Spleen (tissue), 11 donors: ENCODE data around the gene CUX1. TPM values are rescaled to one million over a fixed set of nuclear protein-coding genes. Genes with fewer than 3 reads are reported as not detected.

Source experiments
- DNase-seq: peaks from one replicate; pipeline ENCODE4 v3.0.0-alpha.2; 2020
- H3K27ac ChIP-seq, 8 donors: fragments of 200-600 bp; sonication (generic) in 7 of 8; 1 replicate in 4 of 8; 2 replicates in 4 of 8; pipeline versions ENCODE4 v1.5.0 to v1.8.0; 2016 to 2021; ENCODE audit warnings: inconsistent platforms in 4 of 8, mild to moderate bottlenecking in 4 of 8, moderate library complexity in 1 of 8
- H3K27me3 ChIP-seq, 7 donors: fragments of 200-600 bp; sonication (generic) in 6 of 7; replicated peaks in 1 of 7; 1 replicate in 4 of 7; 2 replicates in 3 of 7; pipeline versions ENCODE4 v1.5.0 to v1.8.0; 2016 to 2021; ENCODE audit warnings: inconsistent platforms in 3 of 7, mild to moderate bottlenecking in 1 of 7
- H3K36me3 ChIP-seq, 6 donors: fragments of 200-600 bp; sonication (generic) in 5 of 6; 1 replicate in 4 of 6; 2 replicates in 2 of 6; pipeline versions ENCODE4 v1.5.0 to v1.8.0; 2016 to 2021; ENCODE audit warnings: inconsistent platforms in 2 of 6
- H3K4me1 ChIP-seq, 6 donors: fragments of 200-600 bp; sonication (generic) in 5 of 6; 1 replicate in 3 of 6; 2 replicates in 3 of 6; pipeline versions ENCODE4 v1.5.0 to v1.8.0; 2016 to 2021; ENCODE audit warnings: inconsistent platforms in 3 of 6
- H3K4me3 ChIP-seq, 8 donors: fragments of 200-600 bp; sonication (generic) in 7 of 8; 1 replicate in 4 of 8; 2 replicates in 4 of 8; pipeline versions ENCODE4 v1.5.0 to v1.8.0; 2016 to 2021; ENCODE audit warnings: inconsistent platforms in 4 of 8, mild to moderate bottlenecking in 4 of 8, moderate library complexity in 2 of 8
- H3K9me3 ChIP-seq, 8 donors: fragments of 200-600 bp; sonication (generic) in 7 of 8; 1 replicate in 4 of 8; 2 replicates in 4 of 8; pipeline versions ENCODE4 v1.5.0 to v1.8.0; 2016 to 2021; ENCODE audit warnings: inconsistent platforms in 4 of 8
- CTCF ChIP-seq, 11 experiments: fragments of 200-600 bp in 7 of 11; fragments of 450-650 bp in 4 of 11; sonication (generic) in 4 of 11; IDR thresholded peaks in 8 of 11; conservative IDR thresholded peaks in 3 of 11; 1 replicate in 7 of 11; 2 replicates in 4 of 11; pipeline versions ENCODE4 v1.4.0 to v1.8.0; 2016 to 2021; ENCODE audit warnings: antibody characterized with exemption in 11 of 11, inconsistent platforms in 4 of 11, mild to moderate bottlenecking in 1 of 11
- POLR2A ChIP-seq, 3 donors: fragments of 450-650 bp; IDR thresholded peaks; one replicate each; pipeline ENCODE4 v1.5.1; 2017; ENCODE audit warnings: antibody characterized with exemption in 3 of 3, mild to moderate bottlenecking in 1 of 3
- POLR2AphosphoS5 ChIP-seq, 3 donors: sonication (generic); formaldehyde crosslinking; IDR thresholded peaks; one replicate each; pipeline ENCODE4 v1.5.1; 2017; ENCODE audit warnings: antibody characterized with exemption in 3 of 3
- WGBS, 5 donors: extraction: QIAGEN DNeasy Blood & Tissue Kit in 3 of 5; methylation state at CpG; one replicate each; pipeline versions ENCODE4 v1.1.5 to v1.1.7; 2013 to 2018; 5-methylcytosine and 5-hydroxymethylcytosine counted together
- intact Hi-C: fragments of 100-400 bp; cut with DNase I; formaldehyde crosslinking; loops from one replicate; pipeline ENCODE4 v1.15.0; 2023; ENCODE audit warnings: low total_unique reads
- polyA plus RNA-seq, 3 donors: library from polyadenylated mRNA; stranded (reverse); fragments of 200-250 nt; gene quantifications; one replicate each; pipeline ENCODE4 v1.2.1, GENCODE V29; 2013
- total RNA-seq, 7 donors: library from RNA; depleted of rRNA in 3 of 7; stranded (reverse); fragments of >200 nt in 3 of 7; fragmentation: NEBNext Ultra II Directional in 4 of 7; extraction: Animal tissue kit (Norgen Biotek cat#: 25700) in 4 of 7; gene quantifications; one replicate each; pipeline versions ENCODE4 v1.1.0 to v1.2.1, GENCODE V29; 2016 to 2021
- donor health status: healthy with polysubstance abuse.
- donor health status: DM: no; HTN: no; CAD: no; lungs with moderate emphysema.
- donor health status: DM: no; HTN: no; CAD: no.
- donor health status: Bipolar disorder and iron deficiency.
- donor health status: healthy.
- donor health status: DM: no; HTN: no; CAD: no.
- donor health status: DM: yes; HTN: yes; CAD: no.

CUX1 gene
- total and polyA plus RNA-seq, 10 donors: 9.1 to 95.8 (median 61.9) TPM

GRCh38 chr7:102253973-102254370 is 436.5 kb downstream of the CUX1 start:
- Histone ChIP-seq H3K4me1 (no peaks in the 10 kb centered on the region), H3K27me3 (no peaks in the 10 kb centered on the region), H3K36me3 (peaks cover 0 to 43% (median 9%) of the 10 kb centered on the region in 6 donors), H3K9me3 (no peaks in the 10 kb centered on the region), H3K4me3 (no peak overlapping the region), H3K27ac (no peak overlapping the region)
- TF ChIP-seq POLR2AphosphoS5 (IDR thresholded peaks at IDR 0.05) (no peak), CTCF (IDR thresholded peaks at IDR 0.05 in 8 of 11, conservative IDR thresholded peaks at IDR 0.05 in 3 of 11) (no peak), POLR2A (IDR thresholded peaks at IDR 0.05) (no peak)
- intact Hi-C loops: no loop called here
- 93 to 96% (median 95%) methylated on average over 12 to 13 of the region's 13 CpGs for WGBS, 5 donors
- no peak for DNase-seq

- WGBS, 5 donors: 80 to 95% (median 86%) methylated on average over 8 of the region's 8 CpGs
- H3K27ac ChIP-seq: no peak overlapping the region
- H3K4me3 ChIP-seq: no peak overlapping the region
- DNase-seq: no peak
- intact Hi-C loops: no loop called here
- no peaks in the 10 kb centered on the region for H3K9me3 ChIP-seq
- no peak for TF ChIP-seq POLR2A (IDR thresholded peaks at IDR 0.05)
- H3K4me1 ChIP-seq: no peaks in the 10 kb centered on the region
- peaks cover 0 to 38% (median 5%) of the 10 kb centered on the region in 6 donors for H3K36me3 ChIP-seq
- H3K27me3 ChIP-seq: no peaks in the 10 kb centered on the region
These were observed 437.1 kb downstream of the CUX1 start for GRCh38 chr7:102254521-102254920.

DNA sequence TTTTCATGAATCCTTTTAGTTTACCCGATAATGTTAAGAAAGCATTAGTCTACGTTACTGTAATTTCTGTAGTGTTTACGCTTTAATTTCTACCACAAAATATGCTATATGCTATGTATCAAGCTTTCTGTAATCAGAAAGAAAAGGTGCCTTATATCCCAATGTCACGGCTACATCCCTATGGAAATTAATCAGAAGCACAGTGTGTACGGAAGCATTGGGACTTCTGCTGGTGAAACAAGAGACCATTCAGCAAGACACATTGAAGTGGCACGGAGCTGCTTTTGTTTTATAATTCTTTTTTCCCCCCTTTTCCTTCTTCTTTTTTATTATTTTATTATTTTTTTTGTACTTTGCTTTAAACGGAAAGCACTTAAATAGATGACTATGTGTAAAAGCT is 438.1 kb downstream of the CUX1 start:
- Histone ChIP-seq H3K4me1 (no peaks in the 10 kb centered on the region), H3K4me3 (no peak overlapping the region), H3K27ac (no peak overlapping the region), H3K9me3 (no peaks in the 10 kb centered on the region), H3K36me3 (peaks cover 0 to 28% (median 0%) of the 10 kb centered on the region in 6 donors), H3K27me3 (no peaks in the 10 kb centered on the region)
- 93 to 97% (median 95%) methylated on average over 7 of the region's 7 CpGs for WGBS, 5 donors
- no peak for TF ChIP-seq POLR2A (IDR thresholded peaks at IDR 0.05)
- TF ChIP-seq POLR2AphosphoS5 (IDR thresholded peaks at IDR 0.05): no peak
- no peak for TF ChIP-seq CTCF (IDR thresholded peaks at IDR 0.05 in 8 of 11, conservative IDR thresholded peaks at IDR 0.05 in 3 of 11)
- no peak for DNase-seq
- intact Hi-C loops: no loop called here

GRCh38 chr7:102255916-102256315 is 438.5 kb downstream of the CUX1 start:
- H3K4me3 ChIP-seq: no peak overlapping the region
- H3K4me1 ChIP-seq: no peaks in the 10 kb centered on the region
- intact Hi-C loops: no loop called here
- no peak overlapping the region for H3K27ac ChIP-seq
- 94 to 96% (median 94%) methylated on average over 15 of the region's 15 CpGs for WGBS, 5 donors
- peaks cover 0 to 26% (median 0%) of the 10 kb centered on the region in 6 donors for H3K36me3 ChIP-seq
- no peak for TF ChIP-seq POLR2A (IDR thresholded peaks at IDR 0.05)
- no peaks in the 10 kb centered on the region for H3K9me3 ChIP-seq
- H3K27me3 ChIP-seq: no peaks in the 10 kb centered on the region
- no peak for DNase-seq

GRCh38 chr7:102258073-102258748 is 440.8 kb downstream of the CUX1 start:
- Histone ChIP-seq H3K9me3 (no peaks in the 10 kb centered on the region), H3K27me3 (no peaks in the 10 kb centered on the region), H3K4me3 (no peak overlapping the region), H3K36me3 (peaks cover 0 to 14% (median 0%) of the 10 kb centered on the region in 6 donors), H3K27ac (no peak overlapping the region), H3K4me1 (no peaks in the 10 kb centered on the region)
- WGBS, 5 donors: 89 to 93% (median 91%) methylated on average over 25 of the region's 25 CpGs
- DNase-seq: no peak
- intact Hi-C loops: no loop called here
- TF ChIP-seq POLR2AphosphoS5 (IDR thresholded peaks at IDR 0.05) (no peak), CTCF (IDR thresholded peaks at IDR 0.05 in 8 of 11, conservative IDR thresholded peaks at IDR 0.05 in 3 of 11) (no peak), POLR2A (IDR thresholded peaks at IDR 0.05) (no peak)
